ENCODE data around the gene MCM3AP. TPM values are rescaled to one million over a fixed set of nuclear protein-coding genes. Genes with fewer than 3 reads are reported as not detected.

MCM3AP gene
- polyA plus RNA-seq, 10 donors: 45.4 to 67.2 (median 58.4) TPM

DNA sequence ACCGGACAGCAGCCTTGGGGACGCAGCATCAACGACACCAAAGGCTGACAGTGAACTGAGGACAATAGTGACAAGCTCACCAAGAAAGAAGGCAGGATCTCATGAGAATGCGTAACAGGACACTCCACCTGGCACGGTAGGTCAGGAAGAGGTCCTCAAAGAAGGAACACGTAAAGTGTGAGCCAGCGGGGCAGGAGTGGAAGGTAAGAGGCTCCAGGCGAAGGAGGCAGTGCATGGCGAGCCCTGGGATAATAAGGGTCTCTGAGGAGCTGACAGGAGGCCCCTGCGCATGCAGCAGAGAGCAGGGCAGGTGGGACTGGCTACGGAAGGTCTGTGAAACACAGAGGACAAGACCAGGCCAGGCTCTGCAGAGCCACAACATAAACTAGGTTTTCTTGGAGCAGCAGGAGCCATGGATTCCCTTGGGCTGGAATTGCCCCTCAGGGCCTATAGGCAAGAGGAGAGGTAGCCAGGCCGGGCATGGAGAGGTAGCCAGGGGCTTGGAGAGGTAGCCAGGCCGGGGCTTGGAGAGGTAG is 65.1 kb downstream of the MCM3AP start:
- no peak for DNase-seq

DNA sequence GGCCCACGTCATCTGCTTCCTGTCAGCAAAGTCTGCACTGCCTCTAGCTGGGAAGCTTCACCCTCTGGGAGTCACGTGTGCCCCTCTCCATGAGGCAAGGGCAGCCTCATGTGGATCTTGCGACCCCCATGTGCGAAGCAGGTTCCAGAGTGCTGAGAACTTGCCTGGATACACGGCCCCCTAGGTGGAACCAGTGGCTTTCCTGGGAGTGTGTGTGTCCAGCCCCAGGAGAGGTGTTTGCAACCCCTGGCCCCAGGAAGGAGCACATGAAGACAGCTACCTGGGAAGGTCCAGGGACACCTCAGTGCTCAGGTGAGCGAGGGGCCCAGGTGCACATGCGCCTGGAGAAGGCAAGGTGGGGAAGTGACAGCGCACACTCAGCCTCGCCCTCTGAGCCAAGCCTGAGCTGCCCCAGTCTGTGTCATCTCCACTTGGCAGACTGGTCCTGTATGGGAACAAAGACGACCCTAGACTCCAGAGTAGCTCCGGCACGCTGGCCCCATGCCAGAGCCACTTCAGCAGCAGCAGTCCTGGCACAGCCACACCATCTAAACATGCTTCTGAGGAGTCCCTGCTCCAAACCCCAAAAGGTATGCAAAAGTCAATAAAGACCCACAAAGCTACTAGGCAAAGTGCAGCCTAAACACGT is 65.7 kb downstream of the MCM3AP start:
- DNase-seq: no peak

DNA sequence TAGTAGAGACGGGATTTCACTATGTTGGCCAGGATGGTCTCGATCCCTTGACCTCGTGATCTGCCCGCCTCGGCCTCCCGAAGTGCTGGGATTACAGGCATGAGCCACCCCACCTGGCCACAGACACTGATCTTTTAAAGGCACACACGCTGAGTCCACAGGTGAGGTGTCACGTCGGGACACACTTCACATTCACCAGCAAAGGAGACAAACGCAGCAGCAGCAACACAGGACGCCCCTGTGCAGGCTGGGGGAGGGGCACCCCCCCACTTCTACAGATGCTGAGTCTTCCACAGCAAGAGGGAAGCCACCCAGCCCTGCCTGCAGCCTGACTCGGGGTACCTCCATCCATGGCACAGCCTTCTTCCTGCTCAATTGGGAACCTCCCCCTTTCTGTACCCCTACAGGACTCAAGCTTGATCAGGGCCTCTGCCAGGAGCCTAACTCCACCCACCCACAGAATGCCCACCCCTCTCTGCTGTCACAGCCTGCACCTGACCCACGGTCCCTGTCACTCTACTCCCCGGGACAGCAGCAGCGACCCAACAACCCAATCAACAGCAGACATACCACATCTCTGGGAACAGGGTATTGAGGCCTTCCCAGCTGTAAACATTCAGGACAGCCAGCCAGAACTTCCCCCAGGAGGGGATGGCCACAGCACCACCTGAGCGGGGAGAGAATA is 66.4 kb downstream of the MCM3AP start:
- no peak for DNase-seq

DNA sequence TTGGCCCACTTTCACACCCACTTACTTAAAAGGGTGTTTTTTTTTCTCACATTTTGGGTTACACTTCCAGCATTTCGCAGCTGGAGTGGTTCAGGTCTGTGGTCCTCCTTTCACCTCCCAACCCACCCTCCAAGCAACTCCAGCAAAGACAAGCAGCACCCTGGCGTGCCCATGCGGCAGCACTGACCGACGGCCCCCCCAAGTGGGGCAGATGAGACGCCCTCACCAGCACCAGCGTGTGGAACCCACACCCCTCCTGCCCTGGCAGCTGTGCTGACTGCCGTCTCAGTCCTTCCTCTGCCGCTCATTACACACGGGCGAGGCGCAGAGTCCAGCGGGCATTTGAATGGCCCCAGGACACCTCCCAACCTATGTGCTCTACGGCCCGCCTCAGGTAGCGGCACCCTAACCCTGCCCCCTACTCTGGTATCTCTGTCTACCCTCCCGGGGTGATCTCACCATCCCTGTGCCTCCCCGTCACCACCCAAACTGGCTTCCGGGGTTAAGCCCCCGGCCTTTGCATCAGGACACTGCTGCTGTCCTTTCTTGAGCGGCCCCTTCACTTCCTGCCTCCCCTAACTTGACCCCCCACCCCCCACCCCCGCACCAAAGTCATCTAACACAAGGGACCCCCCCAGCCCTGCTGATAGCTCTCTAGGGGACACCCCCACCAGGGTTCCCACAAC is 67.8 kb downstream of the MCM3AP start:
- no peak for DNase-seq

DNA sequence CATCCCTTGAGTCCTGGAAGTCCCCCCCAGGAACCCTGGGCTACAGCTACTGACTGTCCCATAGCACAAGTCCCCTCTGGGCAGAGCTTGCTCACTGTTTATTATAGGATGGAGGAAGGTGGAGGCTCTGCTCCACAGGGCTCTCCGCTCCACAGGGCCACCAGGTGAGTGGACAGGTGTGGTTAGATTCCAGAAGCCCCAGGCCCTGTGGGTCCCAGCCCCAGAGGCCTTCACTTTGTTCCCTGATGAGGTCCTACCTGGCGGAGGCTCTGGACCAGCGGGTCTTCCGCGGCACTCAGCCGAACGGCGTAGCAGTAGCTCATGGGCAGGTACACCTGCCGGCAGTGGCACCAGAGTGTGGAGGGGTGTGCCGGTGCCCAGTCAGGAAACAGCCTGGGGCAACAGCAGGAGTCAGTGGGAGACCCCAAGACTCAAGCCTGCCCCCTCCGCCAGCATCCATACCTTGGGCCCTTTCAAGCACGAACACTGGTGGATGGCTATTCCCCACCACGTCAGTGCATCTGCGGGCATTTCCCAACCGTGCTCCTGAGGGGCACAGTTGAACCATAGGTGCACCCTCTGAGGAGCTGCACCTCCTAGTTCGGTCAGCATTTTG is 69.2 kb downstream of the MCM3AP start:
- no peak for DNase-seq

DNA sequence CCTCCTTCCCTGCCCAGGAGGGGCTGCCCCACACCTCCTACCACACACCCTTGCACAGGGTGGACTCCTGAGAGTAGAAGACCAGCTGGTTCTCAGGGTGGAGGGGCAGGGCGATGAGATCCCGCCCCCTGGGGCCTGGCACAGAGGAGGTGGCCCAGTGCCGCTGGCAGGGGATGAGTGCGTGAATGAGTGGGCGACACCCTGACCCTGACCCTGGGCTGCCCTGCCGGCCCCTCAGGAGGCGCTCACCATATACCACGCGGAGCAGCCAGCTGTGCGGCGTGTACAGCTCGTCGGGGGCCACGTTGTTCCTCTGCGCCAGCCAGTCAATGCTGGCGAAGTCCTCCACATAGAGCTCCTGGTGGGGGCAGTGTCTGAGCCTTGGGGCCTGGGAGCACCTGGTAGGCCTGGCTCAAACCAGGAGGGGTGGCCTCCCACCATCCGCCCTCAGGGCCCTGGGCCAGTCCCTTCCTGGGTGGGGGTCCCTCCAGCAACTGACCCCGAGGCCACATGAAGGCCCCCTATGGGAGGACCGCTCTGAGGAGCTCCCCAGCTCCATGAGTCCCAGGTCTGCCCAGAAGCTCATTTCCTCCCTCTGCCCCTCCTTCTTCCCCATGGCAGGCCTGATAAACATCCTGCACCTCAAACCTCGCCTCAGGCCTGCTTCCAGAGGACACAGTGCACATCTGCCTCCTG is 69.8 kb downstream of the MCM3AP start:
- no peak for DNase-seq

DNA sequence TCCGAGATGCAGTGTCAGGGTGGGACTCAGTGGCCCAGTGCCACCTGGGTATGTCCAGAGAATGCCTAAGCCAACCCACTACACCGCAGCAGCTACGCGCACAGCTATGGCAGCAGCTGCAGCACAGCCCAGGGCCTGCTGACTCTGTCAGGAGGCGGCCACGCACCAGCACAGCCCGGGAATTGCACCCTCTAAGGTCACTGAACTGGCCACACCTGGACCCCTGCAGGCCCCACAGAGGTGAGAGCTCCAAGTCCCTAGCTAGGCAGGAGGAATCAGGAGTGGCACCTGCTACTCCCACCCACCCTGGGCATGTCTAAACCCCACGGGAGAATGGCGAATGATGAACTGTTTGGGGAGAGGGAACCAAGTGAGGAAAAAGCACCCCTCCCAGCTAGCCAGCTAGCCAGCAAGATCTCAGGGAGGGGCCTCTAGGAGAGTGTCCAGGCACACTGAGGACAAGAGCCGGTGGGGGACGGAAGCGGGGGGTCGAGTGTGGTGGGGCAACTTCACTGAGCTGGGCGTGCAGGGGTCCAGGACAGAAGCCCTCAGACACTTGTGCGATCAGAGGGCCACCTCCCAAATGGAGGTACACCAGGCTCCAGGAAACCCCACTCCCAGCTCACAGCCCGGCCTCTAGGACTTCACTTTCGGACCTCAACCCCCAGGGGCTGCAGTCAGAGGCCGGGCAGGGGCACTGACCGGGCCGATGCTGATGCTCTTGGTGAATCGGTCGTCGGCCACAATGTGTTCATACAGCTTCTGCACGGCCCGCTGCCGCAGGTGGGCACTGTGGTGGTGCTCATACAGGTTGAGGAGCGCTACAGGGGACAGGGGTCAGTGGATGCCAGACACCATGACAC is 70.7 kb downstream of the MCM3AP start:
- DNase-seq: no peak

DNA sequence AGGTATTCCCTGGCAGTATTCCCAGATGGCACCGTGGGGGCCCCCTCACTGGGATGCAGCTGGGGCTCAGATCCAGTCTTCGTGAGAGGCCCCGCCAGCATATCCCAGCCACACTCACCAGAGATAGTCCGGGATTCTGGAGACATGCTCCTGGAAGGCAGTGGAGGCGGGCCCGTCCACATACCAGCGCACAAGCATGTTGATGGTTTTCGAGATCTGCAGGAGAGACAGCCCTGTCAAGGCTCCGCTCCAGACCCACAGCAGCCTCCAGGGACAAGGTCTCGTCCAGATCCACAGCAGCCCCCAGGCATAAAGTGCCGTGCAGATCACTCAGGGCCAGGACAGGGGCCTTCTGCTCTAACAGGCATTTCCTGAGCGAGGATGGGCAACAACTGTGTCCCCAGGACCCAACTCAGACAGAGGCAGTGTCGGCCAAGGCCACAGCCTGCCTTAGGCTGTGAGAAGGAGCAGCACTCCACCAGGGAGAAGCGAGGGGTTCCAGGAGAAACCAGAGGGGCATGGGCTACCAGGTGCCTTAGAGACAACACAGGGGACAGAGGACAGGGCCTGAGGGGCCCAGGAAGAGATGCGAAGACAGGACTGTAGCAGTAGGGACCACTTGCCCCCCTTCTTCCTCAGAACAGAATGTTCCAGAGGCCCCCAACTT is 71.7 kb downstream of the MCM3AP start:
- no peak for DNase-seq

DNA sequence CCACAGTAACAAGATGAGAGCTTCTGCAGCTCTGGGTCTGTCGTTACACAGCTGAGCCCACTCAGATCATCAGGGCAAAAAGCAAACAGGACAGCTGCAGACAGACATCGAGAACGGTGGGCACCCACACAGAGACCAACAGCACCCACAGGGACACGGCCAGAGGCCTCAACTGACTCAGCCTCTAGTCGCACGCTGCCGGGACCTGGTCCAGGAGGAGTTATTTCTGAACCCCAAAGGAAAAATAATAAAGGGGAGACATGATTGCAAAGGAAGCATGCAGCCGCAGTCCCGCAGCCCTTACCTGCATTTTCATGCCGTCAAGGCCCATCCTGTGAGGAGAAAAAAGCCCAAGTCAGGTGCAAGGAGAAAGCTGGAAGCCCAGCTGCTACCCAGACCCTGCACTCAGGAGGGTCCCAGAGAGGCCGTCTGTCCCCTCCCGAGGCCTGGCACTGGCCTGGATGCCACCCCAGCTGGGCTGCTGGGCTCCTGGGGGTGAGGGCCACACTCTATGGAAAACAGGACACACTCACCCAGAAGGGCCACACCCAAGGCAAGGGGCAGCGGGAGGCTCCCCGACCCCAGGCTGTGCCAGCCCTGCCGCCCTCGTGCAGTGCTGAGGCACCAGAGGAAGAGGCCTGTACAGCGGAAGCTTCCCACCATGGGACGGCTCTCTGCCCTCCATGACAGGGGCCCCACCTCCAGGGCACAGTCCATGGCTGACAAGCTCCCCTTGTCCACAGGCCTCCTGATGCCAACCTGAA is 72.5 kb downstream of the MCM3AP start:
- no peak for DNase-seq

DNA sequence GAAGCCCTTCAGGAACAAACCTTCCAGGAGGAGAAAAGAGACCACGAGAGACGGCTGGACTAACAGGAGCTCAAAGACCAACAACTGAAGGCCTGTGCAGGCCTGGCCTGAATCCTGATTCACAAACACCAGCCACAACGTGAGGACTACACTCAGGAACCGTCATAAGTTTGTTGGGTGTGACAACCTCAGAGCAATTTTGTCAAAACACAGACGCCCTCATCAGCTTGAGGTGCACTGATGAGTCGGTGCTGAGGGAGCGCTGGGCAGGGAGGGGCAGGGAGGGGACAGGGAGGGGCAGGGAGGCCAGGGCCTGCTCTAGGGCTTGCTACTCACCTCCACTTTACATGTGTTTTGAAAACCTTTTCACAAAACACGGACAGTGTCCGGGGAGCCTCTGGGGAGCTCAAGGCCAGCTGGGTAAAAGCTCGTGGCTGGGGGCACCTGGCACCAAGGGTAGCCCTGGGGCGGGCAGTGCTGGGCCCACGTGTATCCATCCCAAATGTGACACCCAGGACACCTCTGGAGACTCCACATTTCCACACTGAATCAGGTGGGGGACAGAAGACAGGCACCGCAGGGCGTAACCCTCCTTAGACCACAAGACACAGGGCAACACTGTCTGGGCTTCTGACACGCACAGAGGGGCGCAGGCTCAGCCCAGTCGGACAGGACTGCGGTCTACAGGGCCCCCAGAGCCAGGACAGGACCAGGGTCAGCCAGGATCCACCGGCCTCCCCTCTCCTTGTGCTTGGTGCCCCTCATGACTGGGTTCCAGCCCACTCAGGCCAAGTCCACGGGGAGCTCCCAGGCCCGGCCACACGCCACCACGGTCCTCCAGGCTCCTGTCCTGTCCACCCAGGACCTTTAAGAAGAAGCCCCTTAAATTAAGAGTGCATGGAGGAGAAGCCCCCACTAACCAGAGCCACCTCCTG is 73.4 kb downstream of the MCM3AP start:
- no peak for DNase-seq

DNA sequence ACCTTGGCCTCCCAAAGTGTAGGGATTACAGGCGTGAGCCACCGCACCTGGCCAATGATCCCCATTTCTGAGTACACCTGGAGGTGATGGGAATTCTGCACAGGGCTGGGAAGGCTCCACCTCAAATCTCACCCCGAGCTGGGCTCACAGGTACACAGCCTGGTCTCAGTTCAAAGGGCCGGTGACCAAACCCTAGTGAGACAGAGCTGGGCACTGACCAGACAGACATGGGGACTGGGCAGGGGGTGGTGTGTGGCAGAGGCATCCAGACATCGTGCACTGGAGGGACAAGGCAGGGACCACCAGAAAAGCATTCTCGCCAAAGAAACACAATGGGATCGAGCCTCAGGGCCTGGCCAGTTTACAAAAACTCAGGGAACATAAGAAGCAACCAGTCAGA is 74.0 kb downstream of the MCM3AP start:
- DNase-seq: no peak

DNA sequence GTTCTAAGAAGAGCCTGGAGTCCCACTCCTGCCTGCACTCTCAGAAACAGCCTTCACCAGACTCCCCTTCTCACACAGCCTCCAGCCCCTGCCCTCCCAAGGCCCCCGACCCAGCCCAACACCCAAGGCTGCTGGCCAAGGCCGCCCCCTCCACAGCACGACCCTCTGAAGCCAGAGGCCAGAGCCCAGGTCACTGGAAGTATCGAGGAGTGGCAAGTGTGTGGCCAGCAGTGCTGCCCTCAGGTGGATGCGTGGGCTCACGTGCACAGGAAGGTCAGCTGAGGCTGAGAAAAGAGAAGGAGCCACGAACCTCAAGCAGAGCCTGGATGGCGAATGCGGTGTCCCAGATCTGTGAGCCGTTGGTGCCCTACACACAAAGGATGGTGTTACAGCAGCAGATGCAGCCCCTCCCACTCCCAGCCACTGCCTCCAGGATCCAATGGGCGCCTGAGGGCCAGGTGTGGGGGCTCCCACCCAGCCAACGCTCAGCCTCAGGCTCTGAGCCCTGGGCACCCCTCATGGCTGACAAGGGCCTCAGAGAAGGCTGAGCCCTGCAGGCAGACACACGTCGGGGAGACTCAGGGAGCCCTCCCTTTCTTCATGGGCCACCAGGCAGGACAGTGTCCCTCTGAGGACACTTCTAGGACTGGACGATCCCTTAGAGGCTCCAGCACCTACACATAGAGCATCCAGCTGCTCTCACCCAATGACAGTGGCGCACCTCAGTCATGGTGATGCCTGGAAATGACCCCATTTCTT is 74.9 kb downstream of the MCM3AP start:
- no peak for DNase-seq

DNA sequence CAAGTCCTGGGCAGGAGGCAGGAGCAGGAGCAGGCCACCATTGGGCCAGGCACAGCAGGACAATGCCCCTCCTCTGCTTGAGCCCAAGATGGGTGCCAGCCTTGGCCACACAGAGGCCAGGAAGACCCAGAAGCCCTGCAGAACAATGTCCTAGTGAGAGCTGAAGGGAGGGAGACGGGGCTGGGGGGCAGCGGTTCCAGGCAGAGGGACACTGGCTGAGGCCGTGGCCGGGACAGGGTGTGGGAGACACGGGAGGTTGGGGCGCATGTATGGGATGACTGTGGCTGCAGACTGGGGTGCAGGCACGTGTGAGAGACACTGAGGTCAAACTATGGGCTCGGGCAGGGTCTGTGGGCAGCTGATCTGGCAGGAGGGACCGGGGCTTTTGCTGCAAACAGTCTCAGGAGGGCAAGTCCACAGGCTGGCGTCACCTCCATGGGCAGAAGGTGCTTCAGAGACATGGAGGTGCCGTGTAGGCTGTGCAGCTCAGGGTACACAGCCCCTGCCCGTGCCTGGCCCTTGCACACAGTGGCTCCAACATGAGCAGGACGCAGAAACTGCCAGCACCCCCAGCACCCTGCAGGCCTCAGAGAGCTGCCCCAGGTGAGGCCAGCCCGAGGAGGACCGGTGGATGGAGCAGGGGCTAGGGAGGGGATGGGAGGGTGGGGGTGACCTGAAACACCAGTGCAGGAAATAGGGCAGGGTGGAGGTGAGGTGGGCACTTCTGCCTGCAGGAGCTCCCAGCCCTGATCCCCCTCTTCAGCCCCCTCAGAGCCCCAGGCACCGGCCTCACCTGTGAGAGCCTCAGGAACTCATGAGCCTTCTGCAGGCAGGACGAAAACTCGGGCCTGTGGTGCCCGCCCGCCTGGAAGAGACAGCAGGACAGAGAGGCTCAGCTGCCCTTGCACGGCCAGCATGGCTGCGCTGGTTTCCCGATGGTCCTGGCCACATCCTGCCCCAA is 76.4 kb downstream of the MCM3AP start:
- DNase-seq: no peak

DNA sequence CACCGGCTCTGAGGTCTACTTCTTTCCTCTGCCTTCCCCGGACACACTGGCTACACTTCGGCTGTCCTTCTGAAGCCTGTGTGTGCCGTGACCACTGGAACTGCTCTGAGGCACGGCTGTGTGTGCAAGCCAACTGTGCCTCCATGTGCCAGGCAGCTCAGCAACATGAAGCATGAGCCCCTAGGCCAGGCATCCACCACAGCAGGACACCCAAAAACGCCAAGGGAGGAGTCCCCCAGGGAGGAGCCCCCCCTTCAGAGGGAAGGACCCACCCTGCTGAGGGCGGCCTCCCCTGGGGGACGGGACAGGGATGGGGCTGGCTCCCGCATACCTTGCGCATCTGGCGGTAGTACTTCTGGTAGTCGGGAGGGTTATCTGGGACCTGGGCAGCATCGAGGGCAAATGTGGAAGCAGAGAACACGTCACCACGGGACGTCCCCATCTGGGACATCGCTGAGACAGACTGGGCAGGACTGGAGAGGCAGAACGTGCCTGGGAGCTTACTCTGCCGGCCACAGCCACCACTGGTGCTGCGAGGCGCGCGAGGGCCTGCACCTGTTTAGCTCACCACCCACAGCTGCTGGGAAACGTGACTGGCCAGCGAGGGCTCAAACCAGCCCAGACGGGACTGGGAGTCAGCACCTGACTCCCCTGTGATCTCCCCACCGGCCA is 77.4 kb downstream of the MCM3AP start:
- DNase-seq: no peak
